ENCODE measurements around the gene NAALADL2. TPM values are rescaled to one million over a fixed set of nuclear protein-coding genes. Genes with fewer than 3 reads are reported as not detected.

The NAALADL2 gene
- total and polyA plus RNA-seq, 2 donors (not counting 3 experiments of a cell fraction or from before 2014, with no cell fraction given), result 1.1 to 4.0 TPM

GRCh38 chr3:175421902-175422301, 562.8 kb downstream of the NAALADL2 start:
- FAIRE-seq (no peak), DNase-seq (ENCODE audit: low read depth, low spot score) (no peak)
- H3K36me3 ChIP-seq (ENCODE audit: control insufficient read depth in 2 of 2, extremely low read depth in 1 of 2, insufficient read depth in 2 of 2, low read length in 2 of 2), result no peaks in the 10 kb centered on the region
- no peak overlapping the region for H2AFZ ChIP-seq (ENCODE audit: low read depth, low read length)
- no peaks in the 10 kb centered on the region for H3K27me3 ChIP-seq (ENCODE audit: control insufficient read depth in 2 of 2, insufficient read depth in 2 of 2, low read length in 2 of 2)
- H3K4me1 ChIP-seq (ENCODE audit: control insufficient read depth, extremely low read depth, insufficient read depth, low read length), result no peaks in the 10 kb centered on the region
- no peak overlapping the region for H3K27ac ChIP-seq (ENCODE audit: insufficient read depth, low read depth, low read length)
- no peak overlapping the region for H3K4me3 ChIP-seq (replicated peaks in 1 of 3; ENCODE audit: insufficient read depth in 1 of 3, low read depth in 1 of 3, low read length in 3 of 3)
- TF ChIP-seq EZH2 (IDR thresholded peaks at IDR 0.05; ENCODE audit: borderline replicate concordance, low read depth, low read length, severe bottlenecking) (no peak), JUN (IDR thresholded peaks at IDR 0.05; ENCODE audit: borderline replicate concordance, insufficient read depth, insufficient read length, low read depth) (no peak), GATA2 (IDR thresholded peaks at IDR 0.05; ENCODE audit: insufficient read depth, insufficient read length, low read depth, low read length) (no peak), POLR2AphosphoS5 (IDR thresholded peaks at IDR 0.05; ENCODE audit: insufficient read depth, low read depth, low read length) (no peak), MAX (IDR thresholded peaks at IDR 0.05; ENCODE audit: insufficient read depth, insufficient read length) (no peak), CTCF (IDR thresholded peaks at IDR 0.05; ENCODE audit: extremely low read depth in 1 of 2, insufficient read depth in 1 of 2, low read depth in 1 of 2, low read length in 2 of 2) (no peak), FOS (IDR thresholded peaks at IDR 0.05; ENCODE audit: borderline replicate concordance, insufficient read depth, low read length) (no peak), POLR2A (IDR thresholded peaks at IDR 0.05; ENCODE audit: low read depth, low read length) (no peak), MYC (IDR thresholded peaks at IDR 0.05; ENCODE audit: low read depth, low read length) (no peak)
- dilution Hi-C loops (cut with MboI; ENCODE audit: extremely low pct_ligation_motif_present, low sequenced_read_pairs), result no loop called here
- no peak overlapping the region for H3K4me2 ChIP-seq (ENCODE audit: insufficient read depth, low read length)
- CTCF ChIA-PET, result no interaction called here
- POLR2A ChIA-PET, result no interaction called here
- no TSS peak for BruUV-seq (replicated peaks)
- no peaks in the 10 kb centered on the region for H4K20me1 ChIP-seq (replicated peaks; ENCODE audit: control insufficient read depth, extremely low read depth, insufficient read depth, low read length)
- H3K9ac ChIP-seq (replicated peaks; ENCODE audit: extremely low read depth, insufficient read depth, low read length), result no peak overlapping the region
- intact Hi-C loops (cut with micrococcal nuclease), result no loop called here
- H3K79me2 ChIP-seq (ENCODE audit: control insufficient read depth, insufficient read depth, low read length), result no peaks in the 10 kb centered on the region
- H3K9me3 ChIP-seq (replicated peaks; ENCODE audit: control insufficient read depth, insufficient read depth, low read length), result no peaks in the 10 kb centered on the region
- H3K9me1 ChIP-seq (replicated peaks; ENCODE audit: control insufficient read depth, extremely low read depth, insufficient read depth, low read length), result no peaks in the 10 kb centered on the region

All from endothelial cell of umbilical vein (primary cell).